Testis (tissue), 3 donors: ENCODE data around the gene GARS1. TPM values are rescaled to one million over a fixed set of nuclear protein-coding genes. Genes with fewer than 3 reads are reported as not detected.

ENCODE experiments used
- DNase-seq: peaks from one replicate; pipeline ENCODE4 v3.0.0-alpha.2; 2019
- H3K27ac ChIP-seq, 2 donors: fragments of 200-600 bp; sonication (generic); one replicate each; pipeline ENCODE4 v1.5.1; 2019
- H3K27me3 ChIP-seq: fragments of 200-600 bp; sonication (generic); one replicate; pipeline ENCODE4 v1.5.1; 2019
- H3K36me3 ChIP-seq: fragments of 200-600 bp; sonication (generic); one replicate; pipeline ENCODE4 v1.5.1; 2017; ENCODE audit warnings: low read depth; ENCODE audit errors: missing control alignments
- H3K4me1 ChIP-seq: fragments of 200-600 bp; sonication (generic); one replicate; pipeline ENCODE4 v1.5.1; 2019
- H3K4me3 ChIP-seq, 2 donors: fragments of 200-600 bp; sonication (generic); one replicate each; pipeline ENCODE4 v1.5.1; 2017 to 2019
- H3K9me3 ChIP-seq: fragments of 200-600 bp; sonication (generic); one replicate; pipeline ENCODE4 v1.5.1; 2017
- POLR2A ChIP-seq: fragments of 450-650 bp; IDR thresholded peaks from one replicate; pipeline ENCODE4 v1.6.1; 2017; ENCODE audit warnings: antibody characterized with exemption, mild to moderate bottlenecking, moderate library complexity
- WGBS, 2 donors: methylation state at CpG; one replicate each; pipeline ENCODE4 v1.1.5; 2018; 5-methylcytosine and 5-hydroxymethylcytosine counted together
- intact Hi-C: fragments of 100-400 bp; cut with DNase I; formaldehyde crosslinking; loops from one replicate; pipeline ENCODE4 v1.15.1; 2023; ENCODE audit warnings: low total_unique reads
- polyA plus RNA-seq: library from polyadenylated mRNA; stranded (reverse); fragments of 350-450 nt; fragmentation: Illumina TruSeq; extraction: RNeasy Lipid Tissue Mini Kit (QIAGEN cat#74804); gene quantifications from one replicate; pipeline ENCODE4 v1.2.3, GENCODE V29; 2014; ENCODE audit warnings: low read depth, low replicate concordance; ENCODE audit not compliant: insufficient read depth
- total RNA-seq, 2 donors: library from RNA; depleted of rRNA; stranded (reverse); fragments of >200 nt; gene quantifications; one replicate each; pipeline ENCODE4 v1.2.3, GENCODE V29; 2016
- TF ChIP-seq, protein P1 (sequence below), 3 experiments: fragments of 450-650 bp in 2 of 3; fragments of 200-600 bp in 1 of 3; sonication (generic) in 1 of 3; IDR thresholded peaks; one replicate each; pipeline ENCODE4 v1.5.1; 2016 to 2019; ENCODE audit warnings: antibody characterized with exemption in 3 of 3, mild to moderate bottlenecking in 2 of 3, moderate library complexity in 1 of 3

GARS1 gene
- total and polyA plus RNA-seq, 3 donors from 2014 or later = 104 to 115 (median 110) TPM

DNA sequence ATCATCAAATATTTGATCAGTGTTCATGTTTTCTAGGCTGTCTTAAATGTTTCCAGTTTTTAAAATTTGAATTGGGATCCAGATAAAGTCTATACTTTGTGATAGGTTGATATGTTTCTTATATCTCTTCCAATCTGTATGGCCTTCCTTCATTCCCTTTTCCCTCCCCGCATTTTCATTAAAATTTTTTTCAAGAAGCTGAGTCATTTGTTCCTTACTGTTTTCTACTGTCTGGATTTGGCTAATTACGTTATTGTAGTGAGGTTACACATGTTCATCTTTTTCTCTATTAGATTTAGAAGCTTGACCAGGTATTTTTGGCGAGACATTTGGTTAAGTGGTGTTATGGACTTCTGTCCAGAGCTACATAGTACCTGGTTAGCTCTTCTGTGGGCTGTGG is 11.2 kb downstream of the GARS1 start:
- no peaks in the 10 kb centered on the region for H3K36me3 ChIP-seq
- no peaks in the 10 kb centered on the region for H3K9me3 ChIP-seq
- H3K4me3 ChIP-seq = no peak overlapping the region
- no peaks in the 10 kb centered on the region for H3K27me3 ChIP-seq
- TF ChIP-seq POLR2A = no peak
- TF ChIP-seq, protein P1, sequence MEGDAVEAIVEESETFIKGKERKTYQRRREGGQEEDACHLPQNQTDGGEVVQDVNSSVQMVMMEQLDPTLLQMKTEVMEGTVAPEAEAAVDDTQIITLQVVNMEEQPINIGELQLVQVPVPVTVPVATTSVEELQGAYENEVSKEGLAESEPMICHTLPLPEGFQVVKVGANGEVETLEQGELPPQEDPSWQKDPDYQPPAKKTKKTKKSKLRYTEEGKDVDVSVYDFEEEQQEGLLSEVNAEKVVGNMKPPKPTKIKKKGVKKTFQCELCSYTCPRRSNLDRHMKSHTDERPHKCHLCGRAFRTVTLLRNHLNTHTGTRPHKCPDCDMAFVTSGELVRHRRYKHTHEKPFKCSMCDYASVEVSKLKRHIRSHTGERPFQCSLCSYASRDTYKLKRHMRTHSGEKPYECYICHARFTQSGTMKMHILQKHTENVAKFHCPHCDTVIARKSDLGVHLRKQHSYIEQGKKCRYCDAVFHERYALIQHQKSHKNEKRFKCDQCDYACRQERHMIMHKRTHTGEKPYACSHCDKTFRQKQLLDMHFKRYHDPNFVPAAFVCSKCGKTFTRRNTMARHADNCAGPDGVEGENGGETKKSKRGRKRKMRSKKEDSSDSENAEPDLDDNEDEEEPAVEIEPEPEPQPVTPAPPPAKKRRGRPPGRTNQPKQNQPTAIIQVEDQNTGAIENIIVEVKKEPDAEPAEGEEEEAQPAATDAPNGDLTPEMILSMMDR (IDR thresholded peaks at IDR 0.05) = no peak
- 97 to 98% methylated on average over 3 of the region's 3 CpGs for WGBS, 2 donors
- no peak overlapping the region for H3K27ac ChIP-seq
- no peaks in the 10 kb centered on the region for H3K4me1 ChIP-seq
- no peak for DNase-seq
- intact Hi-C loops = no loop called here

- TF ChIP-seq POLR2A = no peak
- TF ChIP-seq, protein P1 (IDR thresholded peaks at IDR 0.05) = no peak
- no peaks in the 10 kb centered on the region for H3K4me1 ChIP-seq
- no peak overlapping the region for H3K4me3 ChIP-seq
- DNase-seq = no peak
- no peaks in the 10 kb centered on the region for H3K9me3 ChIP-seq
- no peaks in the 10 kb centered on the region for H3K36me3 ChIP-seq
- intact Hi-C loops = no loop called here
- WGBS, 2 donors = 90 to 92% methylated on average over 6 of the region's 6 CpGs
- no peak overlapping the region for H3K27ac ChIP-seq
- no peaks in the 10 kb centered on the region for H3K27me3 ChIP-seq
Observed at GRCh38 chr7:30612658-30613265, 18.1 kb downstream of the GARS1 start.

DNA sequence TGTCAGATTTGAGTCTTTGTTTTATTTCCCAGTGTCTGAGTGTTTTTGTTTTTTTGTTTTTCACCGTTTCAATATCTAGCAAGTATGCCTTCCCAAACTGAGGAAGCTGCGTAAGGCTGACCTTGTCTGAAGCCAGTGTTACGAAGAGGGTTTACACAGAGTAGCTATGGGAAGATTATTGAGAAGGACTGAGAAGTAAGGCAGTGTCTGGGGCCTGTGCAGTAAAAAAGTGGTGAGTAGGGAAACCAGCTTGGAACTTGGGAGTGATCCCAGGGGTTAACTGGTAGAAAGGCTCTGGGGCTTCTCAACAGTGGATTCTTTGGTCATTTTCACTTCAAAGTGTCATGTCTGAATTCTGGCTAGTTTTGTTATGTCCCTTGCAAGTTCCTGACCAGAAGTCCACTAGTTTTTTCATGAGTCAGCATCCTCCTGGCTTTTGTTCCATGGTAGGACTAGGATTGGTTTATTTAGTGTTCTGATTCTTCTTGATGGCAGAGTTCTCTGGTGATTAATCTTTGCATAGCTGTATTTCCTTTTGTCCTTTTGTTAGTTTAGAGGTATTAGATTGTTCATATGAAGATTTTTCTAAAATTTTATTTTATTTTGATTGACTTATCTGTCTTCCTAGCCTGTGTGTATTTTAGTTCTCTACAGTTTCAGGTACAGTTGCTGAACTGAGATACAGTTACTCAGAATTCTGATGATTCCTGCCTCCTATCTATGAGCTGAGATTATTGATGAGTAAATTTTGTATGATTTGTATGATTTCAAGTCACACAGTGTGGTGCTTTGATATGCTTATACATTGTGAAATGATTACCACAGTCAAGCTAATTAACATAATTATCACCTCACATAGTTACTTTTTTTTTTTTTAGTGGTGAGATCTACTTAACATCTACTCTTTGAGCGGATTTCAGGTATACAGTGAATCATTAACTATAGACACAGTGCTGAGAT is 19.0 kb downstream of the GARS1 start:
- Histone ChIP-seq H3K9me3 (no peaks in the 10 kb centered on the region), H3K27ac (no peak overlapping the region), H3K4me3 (no peak overlapping the region), H3K36me3 (no peaks in the 10 kb centered on the region), H3K27me3 (no peaks in the 10 kb centered on the region), H3K4me1 (no peaks in the 10 kb centered on the region)
- DNase-seq = no peak
- 91 to 94% methylated on average over 4 of the region's 4 CpGs for WGBS, 2 donors
- TF ChIP-seq, protein P1 (IDR thresholded peaks at IDR 0.05) = no peak
- no peak for TF ChIP-seq POLR2A
- intact Hi-C loops = no loop called here

GRCh38 chr7:30616318-30616717 is 21.6 kb downstream of the GARS1 start:
- Histone ChIP-seq H3K36me3 (peaks cover 3% of the 10 kb centered on the region), H3K27me3 (no peaks in the 10 kb centered on the region), H3K4me1 (no peaks in the 10 kb centered on the region), H3K4me3 (no peak overlapping the region), H3K27ac (no peak overlapping the region), H3K9me3 (no peaks in the 10 kb centered on the region)
- intact Hi-C loops = no loop called here
- DNase-seq = no peak
- no peak for TF ChIP-seq POLR2A
- TF ChIP-seq, protein P1 (IDR thresholded peaks at IDR 0.05) = no peak
- WGBS, 2 donors = 93 to 97% methylated on average over 4 of the region's 4 CpGs
